ENCODE measurements around the gene POLR3A. TPM values are rescaled to one million over a fixed set of nuclear protein-coding genes. Genes with fewer than 3 reads are reported as not detected.

The POLR3A gene
- total and polyA plus RNA-seq, 2 of the 13 experiments (the other 11 are each of a cell fraction or from before 2014, with no cell fraction given): 13.6 to 19.2 TPM

GRCh38 chr10:78002541-78003288 is 26.6 kb downstream of the POLR3A start:
- Histone ChIP-seq H3K79me2 (ENCODE audit: insufficient read depth, low read length) (no peaks in the 10 kb centered on the region), H3K36me3 (replicated peaks in 1 of 2; ENCODE audit: control insufficient read depth in 1 of 2, insufficient read depth in 2 of 2, low read length in 2 of 2) (peaks cover 17 to 78% of the 10 kb centered on the region in 2 experiments), H3K27ac (ENCODE audit: extremely low read length, insufficient read depth, low read length) (no peak overlapping the region), H4K20me1 (ENCODE audit: insufficient read depth, low read length) (no peaks in the 10 kb centered on the region), H3K4me3 (replicated peaks in 1 of 3; ENCODE audit: insufficient read depth in 1 of 3, low read depth in 2 of 3, low read length in 3 of 3) (no peak overlapping the region), H3K9ac (ENCODE audit: insufficient read depth, low read depth, low read length) (no peak overlapping the region), H3K9me3 (ENCODE audit: low read length) (no peaks in the 10 kb centered on the region), H2AFZ (ENCODE audit: low read length) (no peak overlapping the region), H3K27me3 (ENCODE audit: control insufficient read depth in 1 of 2, insufficient read depth in 2 of 2, low read length in 2 of 2) (no peaks in the 10 kb centered on the region), H3K4me2 (ENCODE audit: low read depth, low read length) (no peak overlapping the region), H3K4me1 (ENCODE audit: insufficient read depth, low read length) (no peaks in the 10 kb centered on the region)
- TF ChIP-seq PBX3 (CRISPR knock-in tag; IDR thresholded peaks at IDR 0.05; ENCODE audit: borderline replicate concordance) (no peak), ATF4 (CRISPR knock-in tag; IDR thresholded peaks at IDR 0.05) (no peak), ZNF546 (CRISPR knock-in tag; conservative IDR thresholded peaks at IDR 0.05) (no peak), ZNF674 (CRISPR knock-in tag; IDR thresholded peaks at IDR 0.05; ENCODE audit: low read depth) (no peak), PCBP2 (optimal IDR thresholded peaks at IDR 0.05; ENCODE audit: low read depth, low read length, poor library complexity, severe bottlenecking) (no peak), RXRB (CRISPR knock-in tag; IDR thresholded peaks at IDR 0.05; ENCODE audit: borderline replicate concordance) (no peak), HNRNPH1 (optimal IDR thresholded peaks at IDR 0.05; ENCODE audit: low read depth, low read length) (no peak), ZNF616 (CRISPR knock-in tag; IDR thresholded peaks at IDR 0.05; ENCODE audit: low read depth) (no peak), DPF2 (CRISPR knock-in tag; IDR thresholded peaks at IDR 0.05; ENCODE audit: borderline replicate concordance, low read depth) (no peak), ZNF468 (CRISPR knock-in tag; IDR thresholded peaks at IDR 0.05) (no peak), SYNCRIP (IDR thresholded peaks at IDR 0.05; ENCODE audit: insufficient read depth, low read depth, low read length) (no peak), ETV5 (CRISPR knock-in tag; IDR thresholded peaks at IDR 0.05; ENCODE audit: borderline replicate concordance) (no peak)
- ChIA-PET POLR2A (no interaction called here), CTCF (ENCODE audit: low intra/inter-chr PET ratio, low total read pairs) (no interaction called here)
- BruUV-seq (replicated peaks): no TSS peak
- in situ Hi-C loops (cut with HindIII; ENCODE audit: extremely low pct_ligation_motif_present, low pct_unique_long_range_greater_than_20kb): no loop called here
- FAIRE-seq (no peak), DNase-seq (ENCODE audit: low spot score) (no peak), ATAC-seq (no peak)
- intact Hi-C loops (cut with micrococcal nuclease; ENCODE audit: unreplicated experiment): no loop called here
- WGBS (ENCODE audit: low lambda C conversion rate): 93% methylated on average over 4 of the region's 4 CpGs
